NCI-H2227 (cell line): Measurements from ENCODE around the gene STARD10.
A peak's percentile ranks its signal among the peaks of the same experiment; 100 is the strongest.

Source experiments
- DNase-seq: peaks from one replicate; lab custom pipeline; 2025; ENCODE audit not compliant: unreplicated experiment; lab: John Stamatoyannopoulos, UW

Gene STARD10

GRCh38 chr11:72712168-72712751 is 81.6 kb downstream of the STARD10 start:
- DNase-seq: peak; percentile 42

- no peak for DNase-seq
Measured at GRCh38 chr11:72711141-72711540, 82.7 kb downstream of the STARD10 start.

GRCh38 chr11:72710278-72710677 is 83.6 kb downstream of the STARD10 start:
- DNase-seq: no peak

GRCh38 chr11:72709478-72710238 is 84.2 kb downstream of the STARD10 start:
- no peak for DNase-seq

- no peak for DNase-seq
Measured at GRCh38 chr11:72707032-72707431, 86.8 kb downstream of the STARD10 start.

- no peak for DNase-seq
Measured at GRCh38 chr11:72706579-72706978, 87.3 kb downstream of the STARD10 start.

- DNase-seq: no peak
Measured at GRCh38 chr11:72705442-72706365, 88.1 kb downstream of the STARD10 start.

- DNase-seq: no peak
Measured at GRCh38 chr11:72704783-72705265, 89.0 kb downstream of the STARD10 start.
